HepG2 (cell line): ENCODE data around the gene SNRPD2. TPM values are rescaled to one million over a fixed set of nuclear protein-coding genes. Genes with fewer than 3 reads are reported as not detected.
A peak's percentile ranks its signal among the peaks of the same experiment; 100 is the strongest.

Experiments used
- CHD2 ChIP-seq: IDR thresholded peaks from 2 replicates; pipeline ENCODE4 v1.6.1; 2011; ENCODE audit warnings: low read depth, low read length, improper control_type of control experiment
- CREB1 ChIP-seq, 2 experiments: fragments of 450-650 bp in 1 of 2; IDR thresholded peaks; 2 replicates each; pipeline ENCODE4 v1.6.1; 2016 to 2017; ENCODE audit warnings: control low read depth in 1 of 2, mild to moderate bottlenecking in 1 of 2, missing compliant biosample characterization in 1 of 2, missing genetic modification characterization in 1 of 2
- KLF16 ChIP-seq, 2 experiments: sonication (generic) in 1 of 2; formaldehyde crosslinking in 1 of 2; IDR thresholded peaks; 2 replicates each; pipeline versions ENCODE4 v1.6.1 to v1.8.0; 2016 to 2023; ENCODE audit warnings: missing genetic modification reagents in 2 of 2, missing compliant biosample characterization in 1 of 2
- MED8 ChIP-seq: sonication (generic); formaldehyde crosslinking; IDR thresholded peaks from 2 replicates; pipeline ENCODE4 v1.8.1; 2023; ENCODE audit warnings: mild to moderate bottlenecking, missing genetic modification reagents; ENCODE audit not compliant: insufficient replicate concordance
- MXD4 ChIP-seq: IDR thresholded peaks from 2 replicates; pipeline ENCODE4 v1.6.1; 2016; ENCODE audit warnings: mild to moderate bottlenecking, missing biosample characterization, missing genetic modification reagents
- MYC ChIP-seq: sonication (generic); formaldehyde crosslinking; IDR thresholded peaks from 2 replicates; pipeline ENCODE4 v1.9.0; 2021; ENCODE audit warnings: missing genetic modification reagents, borderline replicate concordance
- RARA ChIP-seq: IDR thresholded peaks from 2 replicates; pipeline ENCODE4 v1.6.1; 2016; ENCODE audit warnings: missing genetic modification reagents, missing compliant biosample characterization
- SNRNP70 ChIP-seq: fragments of 200-400 bp; formaldehyde crosslinking; IDR thresholded peaks from 2 replicates; pipeline ENCODE4 v1.6.1; 2017; ENCODE audit warnings: mild to moderate bottlenecking, low read depth, low read length, moderate library complexity
- ZNF703 ChIP-seq: sonication (generic); formaldehyde crosslinking; IDR thresholded peaks from 2 replicates; pipeline ENCODE4 v1.5.1; 2020; ENCODE audit warnings: missing genetic modification reagents, mild to moderate bottlenecking, moderate library complexity, borderline replicate concordance
- ZNF740 ChIP-seq: sonication (generic); formaldehyde crosslinking; IDR thresholded peaks from 2 replicates; pipeline ENCODE4 v1.4.0; 2020; ENCODE audit warnings: missing genetic modification reagents
- polyA plus RNA-seq, 8 experiments: library from polyadenylated mRNA; depleted of rRNA in 3 of 8; stranded (reverse) in 7 of 8; unstranded in 1 of 8; fragments of >200 nt; fragmentation: Illumina TruSeq in 4 of 8; extraction: Trizol in 4 of 8; gene quantifications; 2 replicates each; pipeline versions ENCODE4 v1.2.1 to v1.2.3, GENCODE V29; 2011 to 2016; ENCODE audit warnings: low read depth in 4 of 8, missing spikeins in 1 of 8, mixed read lengths in 1 of 8; ENCODE audit not compliant: insufficient read depth in 1 of 8
- total RNA-seq, 5 experiments: library from RNA; depleted of rRNA; stranded (reverse); fragments of >200 nt; fragmentation: Illumina TruSeq; extraction: Trizol; gene quantifications; 2 replicates each; pipeline ENCODE4 v1.2.3, GENCODE V29; 2016; ENCODE audit warnings: low read depth in 1 of 5
- TF ChIP-seq, protein P1 (sequence below): sonication (generic); formaldehyde crosslinking; IDR thresholded peaks from 2 replicates; pipeline ENCODE4 v1.5.0; 2020; ENCODE audit warnings: missing genetic modification reagents
- TF ChIP-seq, protein P2 (sequence below): IDR thresholded peaks from 2 replicates; pipeline ENCODE4 v1.6.1; 2018; ENCODE audit warnings: missing genetic modification reagents, mild to moderate bottlenecking, missing compliant biosample characterization
- TF ChIP-seq, protein P3 (sequence below): sonication (generic); formaldehyde crosslinking; IDR thresholded peaks from 2 replicates; pipeline ENCODE4 v1.4.0; 2020; ENCODE audit warnings: mild to moderate bottlenecking, missing genetic modification reagents
- TF ChIP-seq, protein P4 (sequence below), 2 experiments: sonication (generic) in 1 of 2; formaldehyde crosslinking in 1 of 2; IDR thresholded peaks; 2 replicates each; pipeline versions ENCODE4 v1.4.0 to v1.6.1; 2018 to 2020; ENCODE audit warnings: missing genetic modification reagents in 2 of 2, borderline replicate concordance in 1 of 2, low read depth in 1 of 2, mild to moderate bottlenecking in 1 of 2, missing biosample characterization in 1 of 2

The SNRPD2 gene
- total and polyA plus RNA-seq, 2 of the 13 experiments (the other 11 are each of a cell fraction or from before 2014, with no cell fraction given) = 299 to 485 TPM

DNA sequence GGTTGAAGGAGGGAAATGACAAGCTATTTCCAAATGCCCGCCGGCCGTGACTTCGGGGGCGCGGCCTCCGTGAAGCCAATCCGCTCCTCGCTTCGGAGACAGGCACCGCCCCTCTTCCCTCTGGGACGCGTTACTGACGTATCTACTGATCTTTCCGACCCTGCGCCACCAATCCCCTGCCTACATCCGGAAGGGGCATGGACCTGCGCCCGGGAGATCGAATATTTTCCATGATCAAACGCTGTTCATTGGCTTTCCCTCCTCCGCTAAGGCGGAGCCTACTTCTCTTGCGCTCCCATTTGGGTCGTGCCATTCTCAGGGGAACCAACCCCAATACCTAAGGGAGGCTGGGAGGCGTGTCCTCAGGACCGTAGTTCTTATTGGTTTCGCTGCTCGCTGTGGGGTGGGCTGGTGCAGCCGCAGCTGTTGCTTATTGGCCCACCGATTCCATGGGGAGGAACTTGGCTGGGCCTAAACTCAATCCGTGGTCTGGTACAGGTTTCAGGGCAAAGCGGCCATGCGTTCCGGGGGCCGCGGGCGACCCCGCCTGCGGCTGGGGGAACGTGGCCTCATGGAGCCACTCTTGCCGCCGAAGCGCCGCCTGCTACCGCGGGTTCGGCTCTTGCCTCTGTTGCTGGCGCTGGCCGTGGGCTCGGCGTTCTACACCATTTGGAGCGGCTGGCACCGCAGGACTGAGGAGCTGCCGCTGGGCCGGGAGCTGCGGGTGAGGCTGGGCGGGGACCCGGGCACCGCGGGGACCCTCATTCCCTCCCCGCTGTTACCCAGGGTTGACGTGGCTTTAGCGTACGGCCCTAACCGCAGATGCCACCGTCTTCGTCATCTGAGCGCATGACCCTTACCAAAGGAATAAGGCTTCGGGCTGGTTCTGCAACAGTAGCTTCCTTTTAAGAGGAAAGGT, 693 bp upstream of the SNRPD2 start, which contains the start of gene QPCTL (continued):
- no peak for TF ChIP-seq ZNF703 (CRISPR knock-in tag)
- TF ChIP-seq, protein P1, sequence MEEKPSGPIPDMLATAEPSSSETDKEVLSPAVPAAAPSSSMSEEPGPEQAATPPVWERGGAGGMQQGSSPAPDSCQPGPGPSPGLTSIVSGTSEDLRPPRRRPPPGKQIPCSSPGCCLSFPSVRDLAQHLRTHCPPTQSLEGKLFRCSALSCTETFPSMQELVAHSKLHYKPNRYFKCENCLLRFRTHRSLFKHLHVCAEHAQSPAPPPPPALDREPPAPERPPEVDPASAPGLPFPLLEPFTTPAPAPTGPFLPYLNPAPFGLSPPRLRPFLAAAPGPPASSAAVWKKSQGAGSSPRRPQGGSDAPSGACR (CRISPR knock-in tag) = peak; percentile 62; the same call in 1 of the 2 replicates
- peak; percentile 24; the same call in 1 of the 2 replicates for TF ChIP-seq CHD2
- TF ChIP-seq RARA = peak; percentile 7; the same call in 1 of the 2 replicates
- TF ChIP-seq KLF16 (CRISPR knock-in tag; IDR thresholded peaks at IDR 0.05) = no peak
- no peak for TF ChIP-seq MED8 (CRISPR knock-in tag)
- TF ChIP-seq, protein P2, sequence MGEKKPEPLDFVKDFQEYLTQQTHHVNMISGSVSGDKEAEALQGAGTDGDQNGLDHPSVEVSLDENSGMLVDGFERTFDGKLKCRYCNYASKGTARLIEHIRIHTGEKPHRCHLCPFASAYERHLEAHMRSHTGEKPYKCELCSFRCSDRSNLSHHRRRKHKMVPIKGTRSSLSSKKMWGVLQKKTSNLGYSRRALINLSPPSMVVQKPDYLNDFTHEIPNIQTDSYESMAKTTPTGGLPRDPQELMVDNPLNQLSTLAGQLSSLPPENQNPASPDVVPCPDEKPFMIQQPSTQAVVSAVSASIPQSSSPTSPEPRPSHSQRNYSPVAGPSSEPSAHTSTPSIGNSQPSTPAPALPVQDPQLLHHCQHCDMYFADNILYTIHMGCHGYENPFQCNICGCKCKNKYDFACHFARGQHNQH (CRISPR knock-in tag) = 0 out of 2 replicates have a peak, but pooled peaks have one; percentile 0
- TF ChIP-seq SNRNP70 = no peak
- 0 out of 2 replicates have a peak, but pooled peaks have one; percentile 19 for TF ChIP-seq ZNF740 (CRISPR knock-in tag)
- TF ChIP-seq, protein P3, sequence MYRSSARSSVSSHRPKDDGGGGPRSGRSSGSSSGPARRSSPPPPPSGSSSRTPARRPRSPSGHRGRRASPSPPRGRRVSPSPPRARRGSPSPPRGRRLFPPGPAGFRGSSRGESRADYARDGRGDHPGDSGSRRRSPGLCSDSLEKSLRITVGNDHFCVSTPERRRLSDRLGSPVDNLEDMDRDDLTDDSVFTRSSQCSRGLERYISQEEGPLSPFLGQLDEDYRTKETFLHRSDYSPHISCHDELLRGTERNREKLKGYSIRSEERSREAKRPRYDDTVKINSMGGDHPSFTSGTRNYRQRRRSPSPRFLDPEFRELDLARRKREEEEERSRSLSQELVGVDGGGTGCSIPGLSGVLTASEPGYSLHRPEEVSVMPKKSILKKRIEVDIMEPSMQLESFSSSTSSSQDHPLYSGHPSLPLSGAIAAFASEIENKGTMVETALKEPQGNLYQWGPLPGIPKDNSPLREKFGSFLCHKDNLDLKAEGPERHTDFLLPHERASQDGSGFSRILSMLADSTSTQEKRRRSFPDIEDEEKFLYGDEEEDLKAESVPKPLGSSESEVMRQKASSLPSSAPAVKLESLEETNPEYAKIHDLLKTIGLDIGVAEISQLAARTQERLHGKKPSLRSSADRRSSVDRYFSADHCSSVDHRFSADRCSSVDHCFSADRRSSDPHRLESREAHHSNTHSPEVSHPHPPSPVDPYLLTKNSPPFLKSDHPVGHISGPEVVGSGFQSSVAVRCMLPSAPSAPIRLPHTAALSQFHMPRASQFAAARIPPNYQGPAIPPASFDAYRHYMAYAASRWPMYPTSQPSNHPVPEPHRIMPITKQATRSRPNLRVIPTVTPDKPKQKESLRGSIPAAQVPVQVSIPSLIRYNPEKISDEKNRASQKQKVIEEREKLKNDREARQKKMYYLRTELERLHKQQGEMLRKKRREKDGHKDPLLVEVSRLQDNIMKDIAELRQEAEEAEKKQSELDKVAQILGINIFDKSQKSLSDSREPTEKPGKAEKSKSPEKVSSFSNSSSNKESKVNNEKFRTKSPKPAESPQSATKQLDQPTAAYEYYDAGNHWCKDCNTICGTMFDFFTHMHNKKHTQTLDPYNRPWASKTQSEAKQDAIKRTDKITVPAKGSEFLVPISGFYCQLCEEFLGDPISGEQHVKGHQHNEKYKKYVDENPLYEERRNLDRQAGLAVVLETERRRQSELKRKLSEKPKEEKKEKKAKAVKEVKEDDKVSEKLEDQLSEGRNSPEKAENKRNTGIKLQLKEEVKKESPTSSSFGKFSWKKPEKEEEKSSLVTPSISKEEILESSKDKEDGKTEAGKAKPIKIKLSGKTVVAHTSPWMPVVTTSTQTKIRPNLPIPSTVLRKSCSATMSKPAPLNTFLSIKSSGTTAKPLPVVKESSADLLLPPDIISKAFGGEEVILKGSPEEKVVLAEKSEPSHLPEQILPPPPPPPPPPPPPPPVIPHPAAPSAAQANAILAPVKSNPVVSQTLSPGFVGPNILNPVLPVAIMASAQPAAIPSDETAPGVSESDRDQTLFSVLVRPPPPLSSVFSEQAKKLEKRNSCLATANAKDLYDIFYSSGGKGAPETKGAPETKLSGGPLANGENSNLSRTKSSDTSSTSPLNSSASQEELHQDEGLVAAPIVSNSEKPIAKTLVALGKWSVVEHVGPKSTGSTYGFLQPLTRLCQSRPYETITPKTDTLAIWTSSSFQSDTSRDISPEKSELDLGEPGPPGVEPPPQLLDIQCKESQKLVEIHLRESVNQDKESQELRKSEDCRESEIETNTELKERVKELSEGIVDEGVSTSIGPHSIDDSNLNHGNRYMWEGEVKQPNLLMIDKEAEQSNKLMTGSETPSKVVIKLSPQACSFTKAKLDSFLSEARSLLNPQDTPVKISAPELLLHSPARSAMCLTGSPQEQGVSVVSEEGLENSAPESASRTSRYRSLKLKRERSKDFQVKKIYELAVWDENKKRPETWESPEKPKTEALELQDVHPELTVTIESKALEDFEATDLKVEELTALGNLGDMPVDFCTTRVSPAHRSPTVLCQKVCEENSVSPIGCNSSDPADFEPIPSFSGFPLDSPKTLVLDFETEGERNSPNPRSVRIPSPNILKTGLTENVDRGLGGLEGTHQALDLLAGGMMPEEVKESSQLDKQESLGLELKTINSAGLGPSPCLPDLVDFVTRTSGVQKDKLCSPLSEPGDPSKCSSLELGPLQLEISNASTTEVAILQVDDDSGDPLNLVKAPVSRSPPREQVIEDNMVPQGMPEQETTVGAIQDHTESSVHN (CRISPR knock-in tag) = no peak
- TF ChIP-seq, protein P4, sequence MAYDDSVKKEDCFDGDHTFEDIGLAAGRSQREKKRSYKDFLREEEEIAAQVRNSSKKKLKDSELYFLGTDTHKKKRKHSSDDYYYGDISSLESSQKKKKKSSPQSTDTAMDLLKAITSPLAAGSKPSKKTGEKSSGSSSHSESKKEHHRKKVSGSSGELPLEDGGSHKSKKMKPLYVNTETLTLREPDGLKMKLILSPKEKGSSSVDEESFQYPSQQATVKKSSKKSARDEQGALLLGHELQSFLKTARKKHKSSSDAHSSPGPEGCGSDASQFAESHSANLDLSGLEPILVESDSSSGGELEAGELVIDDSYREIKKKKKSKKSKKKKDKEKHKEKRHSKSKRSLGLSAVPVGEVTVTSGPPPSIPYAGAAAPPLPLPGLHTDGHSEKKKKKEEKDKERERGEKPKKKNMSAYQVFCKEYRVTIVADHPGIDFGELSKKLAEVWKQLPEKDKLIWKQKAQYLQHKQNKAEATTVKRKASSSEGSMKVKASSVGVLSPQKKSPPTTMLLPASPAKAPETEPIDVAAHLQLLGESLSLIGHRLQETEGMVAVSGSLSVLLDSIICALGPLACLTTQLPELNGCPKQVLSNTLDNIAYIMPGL (CRISPR knock-in tag; IDR thresholded peaks at IDR 0.05; ENCODE audit: borderline replicate concordance in 1 of 2, low read depth in 1 of 2) = peak; percentile 3 to 51; a peak in 3 of 4 replicates
- peak; percentile 64; the same call in 1 of the 2 replicates for TF ChIP-seq MXD4 (CRISPR knock-in tag)
- TF ChIP-seq MYC = peak; percentile 95
- peak; percentile 89 for TF ChIP-seq CREB1 (IDR thresholded peaks at IDR 0.05)
- peak; percentile 90 for TF ChIP-seq CREB1 (CRISPR knock-in tag; IDR thresholded peaks at IDR 0.05)
